Measurements from ENCODE around the gene ACAT1. TPM values are rescaled to one million over a fixed set of nuclear protein-coding genes. Genes with fewer than 3 reads are reported as not detected.
A peak's percentile ranks its signal among the peaks of the same experiment; 100 is the strongest.

ACAT1 gene
- total RNA-seq, 2 donors from 2014 or later: 15.8 to 18.8 TPM

GRCh38 chr11:108092134-108092533, 29.2 kb upstream of the ACAT1 start:
- H3K4me1 ChIP-seq (ENCODE audit: control insufficient read depth, insufficient read depth, low read length): no peaks in the 10 kb centered on the region
- Mint-ChIP-seq H3K27me3 (ENCODE audit: insufficient read depth) (no peaks in the 10 kb centered on the region), H3K4me1 (peaks cover 4% of the 10 kb centered on the region), H3K9me3 (no peaks in the 10 kb centered on the region), H3K27ac (no peak overlapping the region), H3K36me3 (ENCODE audit: low read depth) (peaks cover 43% of the 10 kb centered on the region), H3K4me3 (no peak overlapping the region)
- H3K36me3 ChIP-seq (ENCODE audit: control insufficient read depth, insufficient read depth, low read length): peaks cover 44% of the 10 kb centered on the region
- no peak overlapping the region for H3K27ac ChIP-seq (ENCODE audit: low read depth, low read length)
- H3K27me3 ChIP-seq (ENCODE audit: control insufficient read depth, insufficient read depth, low read length, poor library complexity, severe bottlenecking): no peaks in the 10 kb centered on the region
- no peaks in the 10 kb centered on the region for H3K9me3 ChIP-seq (ENCODE audit: control insufficient read depth, low read length)
- no peak for TF ChIP-seq CTCF (conservative IDR thresholded peaks at IDR 0.05)
- WGBS, 2 experiments (ENCODE audit: insufficient coverage in 1 of 2, insufficient read length in 1 of 2): 46 to 47% methylated on average over 2 of the region's 2 CpGs
- no peak overlapping the region for H3K4me3 ChIP-seq (ENCODE audit: low read length)
- no peak overlapping the region for H3K9ac ChIP-seq (ENCODE audit: extremely low read depth, low read length, poor library complexity, severe bottlenecking)
- no peak for DNase-seq

- Mint-ChIP-seq H3K36me3 (ENCODE audit: low read depth) (peaks cover 50% of the 10 kb centered on the region), H3K4me3 (no peak overlapping the region), H3K27me3 (ENCODE audit: insufficient read depth) (no peaks in the 10 kb centered on the region), H3K27ac (peak overlapping the region; percentile 44), H3K4me1 (peaks cover 4% of the 10 kb centered on the region), H3K9me3 (no peaks in the 10 kb centered on the region)
- 96% methylated on average over 4 of the region's 4 CpGs; no CpG with 5 or more reads in 1 of the 2 experiments for WGBS, 2 experiments (ENCODE audit: insufficient coverage in 1 of 2, insufficient read length in 1 of 2)
- Histone ChIP-seq H3K27me3 (ENCODE audit: control insufficient read depth, insufficient read depth, low read length, poor library complexity, severe bottlenecking) (no peaks in the 10 kb centered on the region), H3K36me3 (ENCODE audit: control insufficient read depth, insufficient read depth, low read length) (peaks cover 56% of the 10 kb centered on the region), H3K4me1 (ENCODE audit: control insufficient read depth, insufficient read depth, low read length) (no peaks in the 10 kb centered on the region), H3K9ac (ENCODE audit: extremely low read depth, low read length, poor library complexity, severe bottlenecking) (no peak overlapping the region), H3K4me3 (ENCODE audit: low read length) (no peak overlapping the region), H3K9me3 (ENCODE audit: control insufficient read depth, low read length) (no peaks in the 10 kb centered on the region), H3K27ac (ENCODE audit: low read depth, low read length) (no peak overlapping the region)
- TF ChIP-seq CTCF (conservative IDR thresholded peaks at IDR 0.05): no peak
- no peak for DNase-seq
Measured at GRCh38 chr11:108093128-108093904, 28.1 kb upstream of the ACAT1 start.

GRCh38 chr11:108097179-108097578, 24.2 kb upstream of the ACAT1 start:
- Histone ChIP-seq H3K4me1 (ENCODE audit: control insufficient read depth, insufficient read depth, low read length) (no peaks in the 10 kb centered on the region), H3K9ac (ENCODE audit: extremely low read depth, low read length, poor library complexity, severe bottlenecking) (no peak overlapping the region), H3K9me3 (ENCODE audit: control insufficient read depth, low read length) (no peaks in the 10 kb centered on the region), H3K36me3 (ENCODE audit: control insufficient read depth, insufficient read depth, low read length) (peaks cover 58% of the 10 kb centered on the region), H3K27ac (ENCODE audit: low read depth, low read length) (no peak overlapping the region), H3K27me3 (ENCODE audit: control insufficient read depth, insufficient read depth, low read length, poor library complexity, severe bottlenecking) (no peaks in the 10 kb centered on the region), H3K4me3 (ENCODE audit: low read length) (no peak overlapping the region)
- no peaks in the 10 kb centered on the region for H3K27me3 Mint-ChIP-seq (ENCODE audit: insufficient read depth)
- 81 to 95% methylated on average over 3 of the region's 3 CpGs for WGBS, 2 experiments (ENCODE audit: insufficient coverage in 1 of 2, insufficient read length in 1 of 2)
- no peak for TF ChIP-seq CTCF (conservative IDR thresholded peaks at IDR 0.05)
- no peak overlapping the region for H3K4me3 Mint-ChIP-seq
- H3K36me3 Mint-ChIP-seq (ENCODE audit: low read depth): peaks cover 53% of the 10 kb centered on the region
- peaks cover 4% of the 10 kb centered on the region for H3K4me1 Mint-ChIP-seq
- no peak overlapping the region for H3K27ac Mint-ChIP-seq
- DNase-seq: no peak
- no peaks in the 10 kb centered on the region for H3K9me3 Mint-ChIP-seq
